GM19351 (cell line): Measurements from ENCODE around the gene MPV17L.
"Not testable (repeated sequence)": the region's sequence is repeated elsewhere in the genome, so short reads cannot be mapped to it uniquely, and the experiment has no call there.

Experiments used
- ATAC-seq: cut with Tn5 transposase; IDR thresholded peaks from one replicate; pipeline ENCODE4 v1.9.1; 2021; ENCODE audit warnings: mild to moderate bottlenecking, moderate library complexity; ENCODE audit not compliant: unreplicated experiment

Gene MPV17L

GRCh38 chr16:15395631-15396508 lies at the start of gene MPV17L:
Gene MPV17L (plus strand): TSS chr16:15395754. CDS start chr16:15395898, 144 bp downstream.
- not testable (repeated sequence) for ATAC-seq

- not testable (repeated sequence) for ATAC-seq
Observed at GRCh38 chr16:15348721-15349120, 46.8 kb upstream of the MPV17L start.

DNA sequence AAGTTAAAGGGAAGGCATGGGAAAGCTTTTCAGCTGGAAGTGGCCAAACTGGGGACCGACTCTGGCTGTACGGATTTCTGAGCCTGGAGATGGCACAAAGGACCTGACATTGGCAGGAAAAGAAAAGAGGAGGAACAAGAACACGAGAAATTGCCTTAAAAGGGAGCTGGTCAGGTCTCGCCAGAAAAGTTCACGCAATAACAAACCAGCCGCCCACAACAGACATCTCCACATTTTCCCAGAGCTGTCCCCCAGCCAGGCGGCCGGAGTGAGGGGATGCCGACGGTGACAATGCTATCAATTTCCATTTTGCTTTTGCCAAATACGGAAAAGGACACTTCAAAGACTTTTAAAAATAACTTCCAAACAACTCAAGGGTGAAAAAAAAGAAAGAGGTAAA lies 44.3 kb upstream of the MPV17L start:
- not testable (repeated sequence) for ATAC-seq

DNA sequence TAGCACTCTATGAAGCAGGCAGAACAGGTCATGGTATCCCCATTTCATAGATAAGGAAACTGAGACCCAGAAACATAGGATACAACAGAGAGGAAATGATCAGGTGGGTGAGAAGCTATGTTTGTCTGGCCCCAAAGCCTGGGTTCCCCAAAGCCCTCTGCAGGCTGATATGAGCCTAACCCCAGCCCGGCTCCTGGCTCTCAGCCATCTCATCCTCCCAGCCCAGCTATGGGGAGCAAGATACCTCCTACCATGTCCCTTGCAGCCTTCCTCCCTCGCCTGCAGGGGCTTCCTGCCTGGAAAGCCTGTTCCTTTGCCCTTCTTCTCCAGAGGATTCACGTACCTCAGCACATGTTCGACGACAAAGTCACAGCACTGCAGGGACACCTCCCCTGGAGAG lies 43.8 kb upstream of the MPV17L start:
- not testable (repeated sequence) for ATAC-seq

DNA sequence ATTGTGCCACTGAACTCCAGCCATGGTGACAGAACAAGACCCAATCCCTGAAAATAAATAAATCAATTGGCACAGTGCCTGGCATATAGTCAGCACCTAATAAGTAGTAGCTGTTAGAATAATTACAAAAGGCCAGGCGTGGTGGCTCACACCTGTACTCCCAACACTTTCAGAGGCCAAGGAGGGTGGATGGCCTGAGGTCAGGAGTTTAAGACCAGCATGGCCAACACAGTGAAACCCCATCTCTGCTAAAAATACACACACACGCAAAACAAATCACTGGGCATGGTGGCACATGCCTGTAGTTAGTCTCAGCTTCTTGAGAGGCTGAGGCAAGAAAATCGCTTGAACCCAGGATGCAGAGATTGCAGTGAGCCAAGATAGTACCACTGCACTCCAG lies 42.7 kb upstream of the MPV17L start:
- not testable (repeated sequence) for ATAC-seq

DNA sequence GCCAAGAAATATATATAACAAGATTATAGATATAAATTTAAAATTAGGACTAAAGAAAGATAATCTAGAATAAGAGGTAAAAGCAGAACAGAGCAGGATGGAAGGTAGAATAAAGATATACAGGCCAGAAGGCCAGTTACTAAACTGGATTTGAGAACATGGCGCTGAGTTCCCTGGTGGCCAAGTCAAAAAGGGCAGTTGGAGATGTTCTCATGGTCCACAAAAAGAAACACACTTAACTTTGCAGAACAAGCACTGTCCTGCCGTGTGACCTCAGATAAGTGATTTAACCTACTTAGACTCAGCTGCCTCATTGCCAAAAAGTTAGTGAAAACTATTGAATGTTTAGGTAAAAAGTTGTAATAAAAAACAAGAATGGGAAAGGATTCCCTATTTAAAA lies 40.7 kb upstream of the MPV17L start:
- not testable (repeated sequence) for ATAC-seq

- not testable (repeated sequence) for ATAC-seq
Observed at GRCh38 chr16:15357495-15357894, 38.1 kb upstream of the MPV17L start.

DNA sequence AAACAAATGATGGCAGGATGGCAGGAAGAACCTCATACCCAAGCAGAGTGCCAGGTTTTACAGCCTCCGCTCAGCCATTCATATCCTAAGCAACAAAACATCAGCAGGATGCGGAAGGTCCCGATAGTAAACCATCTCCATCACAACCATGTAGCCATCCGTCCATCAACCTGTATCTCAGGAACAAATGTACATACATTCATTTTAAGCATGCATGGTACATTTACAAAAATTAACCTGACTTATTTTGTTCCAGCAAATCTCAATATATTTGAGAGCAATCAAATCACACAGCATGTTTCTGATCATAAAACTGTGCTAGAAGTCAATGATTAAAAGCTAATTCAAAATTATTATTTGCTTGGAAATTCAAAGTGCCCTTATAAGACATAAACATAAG lies 17.4 kb upstream of the MPV17L start, which contains the start of gene NPIPA5:
Gene NPIPA5 (minus strand): TSS at position 101 of the 400 bp plus-strand sequence. CDS start 0 bp downstream, at position 101.
- ATAC-seq, result not testable (repeated sequence)

DNA sequence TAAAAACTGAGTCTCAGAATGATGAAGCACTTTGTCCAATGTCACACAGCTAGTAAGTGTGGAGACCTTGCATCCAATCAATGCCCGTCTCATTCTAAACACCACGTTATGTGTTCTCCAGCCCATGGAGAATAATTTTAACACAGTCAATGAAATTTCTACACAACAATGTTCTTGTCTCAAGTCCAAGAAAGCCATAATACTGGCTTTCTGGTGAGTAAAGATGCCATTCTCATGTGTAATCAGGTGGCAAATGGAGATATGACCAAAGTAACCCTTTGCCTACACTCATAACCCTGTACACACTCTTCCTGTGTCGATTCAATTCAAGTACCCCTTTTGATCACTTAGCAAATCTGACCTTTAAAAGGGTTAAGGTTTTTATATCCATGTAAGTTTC lies 12.7 kb upstream of the MPV17L start:
- not testable (repeated sequence) for ATAC-seq

GRCh38 chr16:15388060-15388459 lies 7.5 kb upstream of the MPV17L start:
- not testable (repeated sequence) for ATAC-seq

- ATAC-seq, result not testable (repeated sequence)
Observed at GRCh38 chr16:15389916-15390315, 5.6 kb upstream of the MPV17L start.

DNA sequence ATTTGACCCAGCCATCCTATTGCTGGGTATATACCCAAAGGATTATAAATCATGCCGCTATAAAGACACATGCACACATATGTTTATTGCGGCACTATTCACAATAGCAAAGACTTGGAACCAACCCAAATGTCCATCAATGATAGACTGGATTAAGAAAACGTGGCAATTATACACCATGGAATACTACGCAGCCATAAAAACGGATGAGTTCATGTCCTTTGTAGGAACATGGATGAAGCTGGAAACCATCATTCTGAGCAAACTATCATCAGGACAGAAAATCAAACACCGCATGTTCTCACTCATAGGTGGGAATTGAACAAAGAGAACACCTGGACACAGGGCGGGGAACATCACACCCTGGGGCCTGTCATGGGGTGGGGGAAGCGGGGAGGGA lies 2.5 kb upstream of the MPV17L start:
- ATAC-seq, result not testable (repeated sequence)

DNA sequence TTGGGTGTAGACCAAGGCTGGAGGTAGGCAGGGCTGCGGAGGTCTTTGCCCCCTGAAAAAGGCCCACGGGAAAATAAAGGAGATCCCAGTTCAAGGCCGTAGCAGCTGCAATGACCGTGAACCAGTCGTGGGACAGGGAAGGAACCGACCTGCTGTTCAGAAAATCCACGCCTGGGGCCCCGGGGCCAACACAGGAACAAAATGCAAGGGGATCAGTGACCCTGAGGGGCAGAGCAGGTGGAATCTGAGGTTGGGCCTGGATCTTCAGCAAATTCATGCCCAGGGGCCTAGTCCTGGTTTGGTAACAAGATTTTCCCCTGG lies 915 bp downstream of the MPV17L start:
- ATAC-seq, result not testable (repeated sequence)

GRCh38 chr16:15396948-15397594 lies 1.5 kb downstream of the MPV17L start:
- ATAC-seq, result no peak

DNA sequence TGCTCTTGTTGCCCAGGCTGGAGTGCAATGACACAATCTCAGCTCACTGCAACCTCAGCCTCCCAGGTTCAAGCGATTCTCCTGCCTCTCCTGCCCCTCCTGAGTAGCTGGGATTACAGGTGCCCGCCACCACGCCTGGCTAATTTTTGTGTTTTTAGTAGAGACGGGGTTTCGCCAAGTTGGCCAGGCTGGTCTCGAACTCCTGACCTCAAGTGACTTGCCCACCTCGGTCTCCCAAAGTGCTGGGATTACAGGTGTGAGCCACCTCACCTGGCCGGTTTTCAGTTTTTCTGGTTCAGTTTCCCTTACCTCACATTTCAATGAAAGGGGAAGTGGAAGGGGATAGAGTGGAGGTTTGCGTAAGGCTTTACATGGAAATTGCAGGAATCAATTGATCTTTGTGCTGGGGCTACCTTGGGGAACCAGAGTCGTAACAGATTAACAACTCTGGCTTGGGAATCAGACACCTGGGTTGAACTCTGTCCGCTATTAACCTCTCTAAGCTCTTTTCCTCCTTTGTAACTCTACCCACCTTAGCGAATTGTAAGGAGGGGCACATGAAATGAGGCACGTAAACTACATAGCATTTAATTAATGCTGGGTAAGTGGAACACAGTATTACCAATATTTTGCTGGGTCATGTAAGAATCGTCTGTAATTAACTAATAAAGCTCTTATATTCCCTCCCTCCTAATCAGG lies 3.2 kb downstream of the MPV17L start:
- ATAC-seq, result no peak

- no peak for ATAC-seq
Observed at GRCh38 chr16:15399317-15399716, 3.8 kb downstream of the MPV17L start.

DNA sequence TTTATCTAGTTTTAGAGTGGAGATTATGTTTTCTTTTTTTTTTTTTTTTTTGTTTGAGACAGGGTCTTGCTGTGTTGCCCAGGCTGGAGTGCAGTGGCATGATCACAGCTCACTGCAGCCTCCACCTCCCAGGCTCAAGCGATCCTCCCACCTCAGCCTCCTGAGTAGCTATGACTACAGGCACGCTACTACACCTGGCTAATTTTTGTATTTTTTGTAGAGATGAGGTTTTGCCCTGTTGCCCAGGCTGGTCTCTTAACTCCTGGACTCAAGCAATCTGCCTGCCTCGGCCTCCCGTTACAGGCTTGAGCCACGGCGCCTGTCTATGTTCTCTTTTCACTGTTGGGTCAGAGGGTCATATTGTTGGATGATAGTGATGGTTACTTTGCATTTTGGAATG lies 4.8 kb downstream of the MPV17L start:
- ATAC-seq, result not testable (repeated sequence)

DNA sequence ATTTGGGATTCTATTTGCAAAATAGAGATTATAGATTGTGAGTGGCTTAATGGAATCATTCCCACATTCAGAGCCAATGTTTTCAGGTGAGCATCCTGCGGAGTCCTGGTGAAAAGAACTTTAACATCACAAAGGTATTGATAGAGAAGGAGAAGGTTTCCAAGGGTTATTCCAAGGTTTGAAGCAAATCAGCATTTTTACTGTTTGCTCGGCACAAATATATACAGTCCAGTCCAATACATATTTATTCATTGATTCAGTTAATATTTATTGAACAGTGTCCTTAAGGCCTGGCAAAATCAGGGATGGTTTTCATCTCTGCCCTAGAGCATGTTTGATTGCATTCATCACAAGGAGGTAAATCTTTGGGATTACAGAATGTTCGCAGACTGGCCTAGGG lies 6.4 kb downstream of the MPV17L start:
- no peak for ATAC-seq

DNA sequence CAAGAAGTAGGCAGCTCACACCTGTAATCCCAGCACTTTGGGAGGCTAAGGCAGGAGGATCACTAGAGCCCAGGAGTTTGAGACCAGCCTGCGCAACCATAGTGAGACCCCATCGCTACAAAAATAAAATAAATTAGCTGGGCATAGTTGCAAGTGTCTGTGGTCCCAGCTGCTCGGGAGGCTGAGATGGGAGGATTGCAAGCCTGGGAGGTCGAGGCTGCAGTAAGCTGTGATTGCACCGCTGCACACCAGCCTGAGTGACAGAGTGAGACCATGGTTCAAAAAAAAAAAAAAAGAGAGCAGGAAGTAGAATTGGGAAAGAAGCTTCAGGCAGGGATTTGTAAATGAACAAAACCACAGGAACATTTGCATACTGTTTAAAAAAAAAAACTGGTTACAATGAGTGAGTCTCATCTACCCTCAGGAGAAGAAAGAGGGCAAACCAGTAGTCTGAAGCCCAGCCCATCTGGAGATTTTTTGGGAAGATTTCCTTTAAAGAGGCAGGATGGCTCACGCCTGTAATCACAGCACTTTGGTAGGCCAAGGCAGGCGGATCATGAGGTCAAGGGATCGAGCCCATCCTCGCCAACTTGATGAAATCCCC lies 7.9 kb downstream of the MPV17L start:
- no peak for ATAC-seq

DNA sequence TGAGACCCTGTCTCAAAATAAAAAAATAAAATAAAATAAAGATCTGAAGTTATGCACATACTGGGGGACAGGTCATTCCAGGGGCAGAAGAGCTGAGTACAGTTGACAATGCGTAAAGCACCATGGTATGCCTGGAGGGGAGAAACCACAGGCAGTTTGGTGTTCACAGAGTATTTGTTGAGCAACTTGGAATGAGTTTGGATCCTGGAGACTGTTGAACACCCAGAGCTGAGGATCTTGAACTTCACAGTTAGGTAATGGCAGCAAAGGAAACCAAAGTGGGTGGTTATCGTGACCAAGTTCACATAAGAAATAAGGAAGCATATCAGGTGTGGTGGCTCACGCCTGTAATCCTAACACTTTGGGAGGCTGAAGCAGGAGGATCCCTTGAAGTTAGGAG lies 8.5 kb downstream of the MPV17L start:
- not testable (repeated sequence) for ATAC-seq

- no peak for ATAC-seq
Observed at GRCh38 chr16:15404792-15405191, 9.2 kb downstream of the MPV17L start.
